Activated CD8-positive, alpha-beta T cell treated with anti-CD3 and anti-CD28 coated beads, Interleukin-2, amount 10 ng/mL, durations not matched to agents 7 days and 5 days (primary cell): ENCODE measurements around the gene VCL. TPM values are rescaled to one million over a fixed set of nuclear protein-coding genes. Genes with fewer than 3 reads are reported as not detected.
"Not testable (repeated sequence)": the region's sequence is repeated elsewhere in the genome, so short reads cannot be mapped to it uniquely, and the experiment has no call there.

Source experiments
- ATAC-seq: fragments of 150-1000 bp; cut with Tn5 transposase; one replicate; pipeline ENCODE4 v1.10.0; 2021; ENCODE audit warnings: moderate library complexity
- CTCF ChIA-PET: fragments of 350-600 bp; sonication (Branson Sonifier 250); formaldehyde crosslinking; loops from one replicate; lab custom pipeline; 2021; ENCODE audit warnings: antibody characterized with exemption; lab: Charles Lee
- POLR2A ChIA-PET: fragments of 350-600 bp; sonication (Branson Sonifier 250); formaldehyde crosslinking; loops from one replicate; lab custom pipeline; 2021; ENCODE audit warnings: antibody characterized with exemption; lab: Charles Lee
- DNase-seq: peaks from one replicate; pipeline ENCODE4 v3.0.0-alpha.2; 2020
- H3K27ac Mint-ChIP-seq: one replicate; pipeline ENCODE4 v1.8.0; 2021; ENCODE audit warnings: mild to moderate bottlenecking, mixed read lengths
- H3K27me3 Mint-ChIP-seq: one replicate; pipeline ENCODE4 v1.8.0; 2021; ENCODE audit warnings: low read depth, mixed read lengths
- H3K36me3 Mint-ChIP-seq: one replicate; pipeline ENCODE4 v1.8.0; 2021; ENCODE audit warnings: low read depth, mixed read lengths
- H3K4me1 Mint-ChIP-seq: one replicate; pipeline ENCODE4 v1.8.0; 2021; ENCODE audit warnings: low read depth, mixed read lengths
- H3K4me3 Mint-ChIP-seq: one replicate; pipeline ENCODE4 v1.8.0; 2021; ENCODE audit warnings: mild to moderate bottlenecking, mixed read lengths
- H3K9me3 Mint-ChIP-seq: one replicate; pipeline ENCODE4 v1.8.0; 2022; ENCODE audit warnings: mixed read lengths; ENCODE audit not compliant: insufficient read depth
- total RNA-seq, 2 experiments: library from RNA; stranded (reverse); gene quantifications; one replicate each; pipeline ENCODE4 v1.2.3, GENCODE V29; 2021

Gene VCL
- total RNA-seq, 2 experiments from 2014 or later, result 31.2 to 33.2 TPM

DNA sequence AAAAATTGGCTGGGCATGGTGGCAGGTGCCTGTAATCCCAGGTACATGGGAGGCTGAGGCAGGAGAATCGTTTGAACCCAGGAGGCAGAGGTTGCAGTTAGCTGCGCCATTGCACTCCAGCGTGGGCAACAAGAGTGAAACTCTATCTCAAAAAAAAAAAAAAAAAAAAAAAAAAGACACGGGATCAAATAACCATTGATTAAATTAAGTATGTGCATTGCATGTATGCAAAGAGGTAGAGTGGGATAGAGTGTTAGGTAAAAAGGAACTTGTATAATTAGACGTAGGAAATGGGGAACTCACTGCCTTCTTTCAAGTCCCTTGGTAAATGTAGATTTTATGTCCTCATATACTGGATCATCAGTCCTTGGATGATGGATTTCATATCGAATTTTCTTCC, 13.1 kb downstream of the VCL start:
- Mint-ChIP-seq H3K36me3 (peaks cover 3% of the 10 kb centered on the region), H3K27ac (peak overlapping the region; percentile 54), H3K9me3 (no peaks in the 10 kb centered on the region), H3K4me1 (peaks cover 37% of the 10 kb centered on the region), H3K27me3 (no peaks in the 10 kb centered on the region), H3K4me3 (no peak overlapping the region)
- ATAC-seq (no peak), DNase-seq (no peak)
- ChIA-PET POLR2A (no interaction called here), CTCF (interaction anchor here (1.1 to 2.6 kb wide), 3 partner anchors 45 to 70 kb away, joined by 3 to 9 read pairs (median 6); no protein-coding TSS in a partner anchor)

DNA sequence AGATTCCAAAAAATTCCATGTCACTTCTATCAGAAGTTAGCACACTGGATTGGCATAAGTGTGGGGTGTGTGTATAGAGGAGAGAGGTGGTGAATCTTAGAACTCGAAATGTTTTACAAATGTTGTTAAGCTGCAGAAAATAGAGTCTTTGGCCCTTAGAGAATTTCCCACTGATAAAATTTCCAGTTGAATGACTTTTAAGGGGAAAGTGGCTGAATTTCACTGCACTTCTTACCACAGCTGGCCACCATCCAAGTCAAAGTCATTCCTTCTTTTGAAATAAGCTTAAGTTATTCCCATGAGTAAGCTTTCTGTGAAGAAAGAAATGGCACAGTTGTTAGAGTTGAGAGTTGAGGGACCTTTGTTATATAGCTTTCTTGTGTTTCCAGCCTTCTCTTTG, 13.9 kb downstream of the VCL start:
- ChIA-PET CTCF (interaction anchor here (0.7 to 2.6 kb wide), 7 partner anchors 15 to 132 kb away, joined by 3 to 9 read pairs (median 3); no protein-coding TSS in a partner anchor), POLR2A (interaction anchor here (1.0 kb wide), 1 partner anchor 15 kb away, joined by 3 read pairs; no protein-coding TSS in a partner anchor)
- DNase-seq (no peak), ATAC-seq (no peak)
- Mint-ChIP-seq H3K9me3 (no peaks in the 10 kb centered on the region), H3K27ac (no peak overlapping the region), H3K27me3 (no peaks in the 10 kb centered on the region), H3K36me3 (peaks cover 3% of the 10 kb centered on the region), H3K4me1 (peaks cover 37% of the 10 kb centered on the region), H3K4me3 (no peak overlapping the region)

DNA sequence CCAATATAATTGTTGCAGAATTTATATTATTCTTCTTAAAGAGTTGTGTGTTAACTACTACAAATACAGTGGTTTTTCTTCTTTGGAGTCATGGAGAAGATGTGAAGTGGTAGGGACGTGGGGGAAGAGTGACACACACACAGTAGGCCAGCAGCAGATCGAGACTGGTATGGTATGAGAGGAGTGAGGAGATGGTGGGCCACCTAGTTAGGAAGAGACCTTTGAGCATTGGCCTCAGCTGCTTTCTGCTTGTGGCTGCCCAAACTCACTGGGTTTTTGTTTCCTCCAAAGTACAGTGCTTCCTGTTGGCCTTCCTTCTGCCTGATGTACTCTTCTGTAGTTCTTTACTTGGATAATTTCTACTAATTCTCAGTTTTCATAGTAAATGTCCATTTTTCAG, 14.6 kb downstream of the VCL start:
- ChIA-PET POLR2A (interaction anchor here (1.0 kb wide), 1 partner anchor 15 kb away, joined by 3 read pairs; no protein-coding TSS in a partner anchor), CTCF (interaction anchor here (1.0 to 2.6 kb wide), 6 partner anchors 11 to 72 kb away, joined by 3 to 9 read pairs (median 4); no protein-coding TSS in a partner anchor)
- peaks cover 37% of the 10 kb centered on the region for H3K4me1 Mint-ChIP-seq
- DNase-seq (peak; percentile 27), ATAC-seq (no peak)
- H3K9me3 Mint-ChIP-seq, result no peaks in the 10 kb centered on the region
- H3K4me3 Mint-ChIP-seq, result no peak overlapping the region
- H3K27me3 Mint-ChIP-seq, result no peaks in the 10 kb centered on the region
- peak overlapping the region; percentile 36 for H3K27ac Mint-ChIP-seq
- H3K36me3 Mint-ChIP-seq, result peaks cover 3% of the 10 kb centered on the region

DNA sequence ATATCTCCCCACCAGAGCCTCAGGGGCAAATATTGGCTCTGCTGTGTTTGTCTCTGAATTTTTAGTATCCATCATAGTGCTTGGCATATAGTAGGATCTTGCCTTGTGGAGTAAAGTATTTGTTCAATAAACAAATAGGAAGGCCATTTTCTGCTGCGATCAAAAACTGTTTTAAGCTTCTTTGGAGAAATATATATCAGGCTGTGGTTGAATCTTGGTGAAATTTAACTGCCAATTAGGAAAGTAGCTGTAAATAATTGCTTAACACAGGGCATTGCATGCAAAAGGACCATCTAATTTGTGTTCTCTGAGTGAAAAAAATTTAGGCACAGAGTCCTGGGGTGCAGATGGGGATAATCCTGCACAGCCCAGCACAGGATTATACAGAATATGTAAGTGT, 15.1 kb downstream of the VCL start:
- POLR2A ChIA-PET, result no interaction called here
- Mint-ChIP-seq H3K4me1 (peaks cover 37% of the 10 kb centered on the region), H3K9me3 (no peaks in the 10 kb centered on the region), H3K4me3 (no peak overlapping the region), H3K27me3 (no peaks in the 10 kb centered on the region), H3K27ac (no peak overlapping the region), H3K36me3 (peaks cover 3% of the 10 kb centered on the region)
- ATAC-seq (no peak), DNase-seq (no peak)
- CTCF ChIA-PET, result interaction anchor here (1.0 to 2.6 kb wide), 3 partner anchors 11 to 72 kb away, joined by 3 to 9 read pairs (median 4); no protein-coding TSS in a partner anchor

DNA sequence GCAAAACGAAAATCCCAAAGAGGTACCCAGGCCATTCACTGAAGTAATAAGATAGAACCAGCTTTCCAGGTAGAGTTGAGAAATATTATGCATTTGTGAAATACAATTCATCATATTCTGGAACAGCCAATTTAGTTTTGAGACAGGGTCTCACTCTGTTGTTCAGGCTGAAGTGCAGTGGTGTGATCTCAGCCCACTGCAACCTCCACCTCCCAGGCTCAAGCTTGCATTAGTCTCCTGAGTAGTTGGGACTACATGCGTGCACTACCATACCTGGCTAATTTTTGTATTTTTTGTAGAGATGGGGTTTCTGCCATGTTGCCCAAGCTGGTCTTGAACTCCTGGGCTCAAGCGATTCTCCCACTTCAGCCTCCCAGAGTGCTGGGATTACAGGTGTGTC, 16.7 kb downstream of the VCL start:
- ATAC-seq, H3K4me3 Mint-ChIP-seq, CTCF ChIA-PET, H3K27ac Mint-ChIP-seq, DNase-seq, H3K9me3 Mint-ChIP-seq, H3K36me3 Mint-ChIP-seq, H3K27me3 Mint-ChIP-seq: not testable (repeated sequence)
- POLR2A ChIA-PET, result interaction anchor here (0.7 kb wide), 1 partner anchor 73 kb away, joined by 4 read pairs; no protein-coding TSS in a partner anchor
- H3K4me1 Mint-ChIP-seq, result peaks cover 30% of the 10 kb centered on the region

DNA sequence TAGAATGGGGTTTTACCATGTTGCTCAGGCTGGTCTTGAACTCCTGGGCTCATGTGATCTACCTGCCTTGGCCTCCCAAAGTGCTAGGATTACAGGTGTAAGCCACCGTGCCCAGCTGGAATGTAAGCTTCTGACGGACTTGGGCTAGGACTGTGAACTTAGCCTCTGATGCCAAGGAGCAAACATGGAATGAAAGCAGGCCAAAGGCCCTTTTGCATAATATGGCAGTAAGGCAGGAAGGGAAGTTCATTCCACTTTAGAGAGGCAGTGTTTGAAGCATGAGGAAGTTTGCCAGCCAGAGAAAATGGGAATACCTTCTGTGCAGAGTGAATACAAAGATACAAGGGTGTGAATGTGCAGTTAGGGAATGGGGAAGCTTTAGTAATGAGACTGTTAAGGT, 20.3 kb downstream of the VCL start:
- no peak overlapping the region for H3K27ac Mint-ChIP-seq
- CTCF ChIA-PET, result no interaction called here

DNA sequence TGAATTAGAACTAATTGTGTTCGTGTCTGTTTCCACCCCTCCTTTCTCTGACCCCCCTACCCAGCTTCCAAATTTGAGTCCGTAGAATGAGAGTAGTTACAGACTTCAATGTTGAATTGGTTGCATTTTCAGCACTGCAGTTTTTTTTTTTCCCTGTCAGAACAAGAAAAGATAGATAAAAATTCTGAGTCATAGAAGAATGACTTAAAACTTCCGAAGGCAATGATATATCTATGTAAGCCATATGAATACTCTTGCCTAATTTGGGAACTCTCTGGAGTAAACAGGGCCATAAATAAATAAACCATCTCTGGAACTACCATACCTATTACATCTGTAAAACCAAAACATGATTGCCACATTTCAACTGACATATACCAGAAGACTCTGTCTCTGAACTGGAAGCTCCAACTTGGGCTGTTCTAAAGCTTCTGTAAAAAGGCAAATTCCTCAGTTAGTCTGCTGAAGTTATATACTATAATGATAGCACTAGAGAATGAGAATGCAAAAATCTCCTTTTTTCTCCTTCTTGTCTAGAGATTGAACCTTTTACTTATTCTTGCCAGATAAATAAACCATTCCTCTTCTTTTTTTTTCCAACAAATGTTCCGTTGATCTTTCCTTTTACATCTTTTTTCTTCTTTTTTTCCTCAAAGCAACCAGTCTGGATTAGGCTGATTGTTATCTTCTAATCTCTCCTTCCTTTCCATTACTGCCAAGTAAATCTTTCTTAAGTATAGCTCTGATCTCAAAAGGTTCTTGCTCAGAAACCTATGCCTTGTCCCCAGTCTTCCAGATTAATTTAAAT, 23.5 kb downstream of the VCL start:
- ChIA-PET POLR2A (no interaction called here), CTCF (interaction anchor here (0.6 to 1.4 kb wide), 4 partner anchors 27 to 142 kb away, joined by 3 to 5 read pairs (median 3); no protein-coding TSS in a partner anchor)
- H3K36me3 Mint-ChIP-seq, result peaks cover 2% of the 10 kb centered on the region
- H3K27me3 Mint-ChIP-seq, result no peaks in the 10 kb centered on the region
- no peak for DNase-seq
- no peaks in the 10 kb centered on the region for H3K9me3 Mint-ChIP-seq
- peaks cover 5% of the 10 kb centered on the region for H3K4me1 Mint-ChIP-seq
- ATAC-seq, result no peak
- H3K27ac Mint-ChIP-seq, result no peak overlapping the region
- no peak overlapping the region for H3K4me3 Mint-ChIP-seq

More for the DNA sequence above, 20.3 kb downstream of the VCL start:
- no peak for DNase-seq
- Mint-ChIP-seq H3K4me1 (no peaks in the 10 kb centered on the region), H3K36me3 (peaks cover 2% of the 10 kb centered on the region), H3K27me3 (no peaks in the 10 kb centered on the region), H3K4me3 (no peak overlapping the region), H3K9me3 (no peaks in the 10 kb centered on the region)
- POLR2A ChIA-PET, result no interaction called here
- no peak for ATAC-seq

DNA sequence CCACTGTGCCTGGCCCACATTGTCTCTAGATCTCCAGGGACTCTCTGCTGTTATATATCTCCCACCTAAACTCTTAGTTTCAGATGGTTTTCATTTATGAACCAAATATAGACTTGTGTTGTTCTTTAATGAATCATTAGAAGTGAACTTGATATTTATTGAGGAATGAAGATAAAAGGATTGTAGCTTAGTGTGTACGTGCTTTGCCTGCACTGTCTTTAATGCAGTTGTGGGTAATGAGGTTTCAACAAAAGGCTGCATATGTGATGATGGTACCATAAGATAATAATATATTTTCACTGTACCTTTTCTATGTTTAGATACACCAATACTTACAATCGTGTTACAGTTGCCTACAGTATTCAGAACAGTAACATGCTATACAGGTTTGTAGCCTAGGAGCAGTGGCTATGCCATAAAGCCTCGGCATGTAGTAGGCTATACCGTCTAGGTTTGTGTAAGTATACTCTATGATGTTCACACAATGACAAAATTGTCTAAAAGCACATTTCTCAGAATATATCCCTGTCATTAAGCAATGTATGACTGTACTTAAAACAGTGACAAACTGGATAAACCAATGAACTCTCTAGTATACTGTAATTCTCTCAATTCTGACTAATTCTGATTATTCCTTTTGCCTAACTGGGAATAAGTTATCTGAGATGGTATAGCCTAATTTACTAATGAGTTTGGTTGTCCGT, 25.2 kb downstream of the VCL start:
- H3K36me3 Mint-ChIP-seq, result peaks cover 2% of the 10 kb centered on the region
- H3K9me3 Mint-ChIP-seq, result no peaks in the 10 kb centered on the region
- H3K27ac Mint-ChIP-seq, result no peak overlapping the region
- DNase-seq (no peak), ATAC-seq (no peak)
- POLR2A ChIA-PET, result no interaction called here
- CTCF ChIA-PET, result interaction anchor here (0.9 to 1.4 kb wide), 4 partner anchors 11 to 137 kb away, joined by 3 to 4 read pairs (median 3); no protein-coding TSS in a partner anchor
- peaks cover 5% of the 10 kb centered on the region for H3K4me1 Mint-ChIP-seq
- H3K4me3 Mint-ChIP-seq, result no peak overlapping the region
- no peaks in the 10 kb centered on the region for H3K27me3 Mint-ChIP-seq

DNA sequence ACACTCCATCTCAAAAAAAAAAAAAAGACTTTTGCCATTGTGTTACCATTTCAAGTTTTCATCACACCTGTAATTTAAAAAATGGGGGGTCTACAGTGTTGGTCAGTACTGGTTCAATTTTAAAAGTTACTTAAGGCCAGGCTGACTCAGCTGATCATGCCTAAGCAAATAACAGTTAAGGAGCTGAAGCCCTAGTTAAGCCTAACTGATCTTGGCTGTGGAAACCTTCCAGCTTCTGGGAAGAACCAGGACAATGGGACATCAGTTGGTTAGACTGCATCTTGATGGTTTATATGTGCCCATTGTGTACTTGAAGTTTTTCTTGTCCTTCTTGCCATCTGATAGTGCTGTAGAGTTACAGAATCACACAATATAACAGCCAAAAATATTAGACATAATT, 26.7 kb downstream of the VCL start:
- no peak overlapping the region for H3K4me3 Mint-ChIP-seq
- no peaks in the 10 kb centered on the region for H3K9me3 Mint-ChIP-seq
- H3K27me3 Mint-ChIP-seq, result no peaks in the 10 kb centered on the region
- ATAC-seq (no peak), DNase-seq (no peak)
- H3K4me1 Mint-ChIP-seq, result peaks cover 5% of the 10 kb centered on the region
- no peak overlapping the region for H3K27ac Mint-ChIP-seq
- CTCF ChIA-PET, result interaction anchor here (1.0 kb wide), 1 partner anchor 11 kb away, joined by 3 read pairs; no protein-coding TSS in a partner anchor
- H3K36me3 Mint-ChIP-seq, result no peaks in the 10 kb centered on the region
- POLR2A ChIA-PET, result no interaction called here

DNA sequence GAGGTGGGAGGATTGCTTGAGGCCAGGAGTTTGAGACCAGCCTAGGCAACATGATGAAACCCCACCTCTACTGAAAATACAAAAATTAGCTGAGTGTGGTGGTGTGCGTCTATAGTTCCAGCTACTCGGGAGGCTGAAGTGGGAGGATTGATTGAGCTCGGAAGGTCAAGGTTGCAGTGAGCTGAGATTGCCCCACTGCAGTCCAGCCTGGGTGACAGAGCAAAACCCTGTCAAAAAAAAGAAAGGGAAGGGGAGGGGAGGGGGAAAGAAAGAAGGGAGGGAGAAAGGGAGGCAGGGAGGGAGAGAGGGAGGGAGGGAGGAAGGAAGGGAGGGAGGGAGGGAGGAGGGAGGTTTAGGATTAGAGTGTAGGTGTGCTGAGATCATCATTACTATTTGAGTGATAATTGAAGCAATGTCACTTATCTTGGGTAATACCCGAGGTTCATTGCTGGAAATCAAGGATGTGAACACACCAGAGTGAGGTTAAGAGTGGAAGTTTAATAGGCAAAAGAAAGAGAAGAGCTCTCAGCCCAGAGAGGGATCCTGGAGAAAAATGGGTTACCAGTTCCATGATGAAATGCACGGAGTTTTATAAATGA, 27.6 kb downstream of the VCL start:
- H3K27ac Mint-ChIP-seq, result no peak overlapping the region
- H3K36me3 Mint-ChIP-seq, result no peaks in the 10 kb centered on the region
- H3K9me3 Mint-ChIP-seq, result no peaks in the 10 kb centered on the region
- ChIA-PET CTCF (interaction anchor here (0.8 to 2.4 kb wide), 3 partner anchors 55 to 139 kb away, joined by 3 to 8 read pairs (median 3); no protein-coding TSS in a partner anchor), POLR2A (no interaction called here)
- H3K27me3 Mint-ChIP-seq, result no peaks in the 10 kb centered on the region
- no peak overlapping the region for H3K4me3 Mint-ChIP-seq
- ATAC-seq (no peak), DNase-seq (no peak)
- peaks cover 5% of the 10 kb centered on the region for H3K4me1 Mint-ChIP-seq

DNA sequence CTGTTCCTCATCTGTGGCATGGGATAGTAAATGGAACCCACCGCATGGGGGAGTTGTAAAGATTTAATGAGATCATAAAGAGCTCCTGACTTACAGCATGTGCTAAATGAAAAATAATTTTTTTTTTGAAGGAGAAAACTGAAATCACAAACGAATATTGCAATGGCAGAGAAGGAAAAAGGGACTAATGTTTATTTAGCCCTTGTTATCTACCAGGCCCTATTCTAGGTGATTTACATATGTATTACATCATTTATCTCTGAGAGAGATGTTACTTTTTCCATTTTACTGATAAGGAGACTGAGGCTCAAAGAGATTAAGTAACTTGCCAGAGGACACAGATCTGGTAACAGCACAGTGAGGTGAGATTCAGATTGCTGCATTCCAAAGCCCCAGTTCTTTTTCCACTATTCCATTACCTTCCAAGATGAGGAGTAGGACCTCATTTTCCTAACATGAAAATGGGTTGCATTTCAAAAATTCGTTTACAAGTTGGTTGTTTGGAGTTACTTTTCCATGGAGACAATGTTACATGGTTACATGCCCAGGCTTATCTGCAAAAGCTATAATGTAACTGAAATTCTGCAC, 28.6 kb downstream of the VCL start:
- ChIA-PET CTCF (interaction anchor here (0.8 to 2.4 kb wide), 5 partner anchors 15 to 146 kb away, joined by 3 to 8 read pairs (median 3); no protein-coding TSS in a partner anchor), POLR2A (no interaction called here)
- Mint-ChIP-seq H3K4me1 (peaks cover 5% of the 10 kb centered on the region), H3K36me3 (no peaks in the 10 kb centered on the region), H3K4me3 (no peak overlapping the region), H3K27me3 (no peaks in the 10 kb centered on the region), H3K9me3 (no peaks in the 10 kb centered on the region), H3K27ac (no peak overlapping the region)
- no peak for ATAC-seq
- DNase-seq, result no peak
